Measurements from ENCODE around the gene CLIP4.
A peak's percentile ranks its signal among the peaks of the same experiment; 100 is the strongest.

- TF ChIP-seq CTCF (IDR thresholded peaks at IDR 0.05) (no peak), TEAD4 (IDR thresholded peaks at IDR 0.05; ENCODE audit: borderline replicate concordance, insufficient read depth) (no peak), POLR2AphosphoS5 (IDR thresholded peaks at IDR 0.05; ENCODE audit: low read depth, low read length) (peak; percentile 12; the same call in 1 of the 2 replicates), TAF1 (IDR thresholded peaks at IDR 0.05; ENCODE audit: borderline replicate concordance, low read depth, low read length) (no peak), FOXJ3 (CRISPR knock-in tag; IDR thresholded peaks at IDR 0.05) (no peak), FOSL2 (IDR thresholded peaks at IDR 0.05; ENCODE audit: borderline replicate concordance, low read depth) (no peak), ZBTB33 (IDR thresholded peaks at IDR 0.05; ENCODE audit: borderline replicate concordance, low read depth) (no peak), MEF2A (IDR thresholded peaks at IDR 0.05; ENCODE audit: borderline replicate concordance, low read depth) (no peak), MAX (IDR thresholded peaks at IDR 0.05; ENCODE audit: low read depth) (peak; percentile 45; the same call in 1 of the 2 replicates), EP300 (IDR thresholded peaks at IDR 0.05; ENCODE audit: borderline replicate concordance in 1 of 2, low read depth in 1 of 2, low read length in 1 of 2) (no peak), ELF1 (IDR thresholded peaks at IDR 0.05) (no peak), CHD2 (IDR thresholded peaks at IDR 0.05; ENCODE audit: low read length, partially characterized antibody) (no peak)
These were observed 874 bp downstream of the CLIP4 start for GRCh38 chr2:29115797-29116781.

All from SK-N-SH (cell line).